CD14-positive monocyte (primary cell): ENCODE results near the gene ATP2B1. TPM values are rescaled to one million over a fixed set of nuclear protein-coding genes. Genes with fewer than 3 reads are reported as not detected.

Experiments used
- DNase-seq, 3 donors: peaks; one replicate each; pipeline ENCODE4 v3.0.0-alpha.2; 2011 to 2022
- H2AFZ ChIP-seq: 2 replicates; pipeline ENCODE4 v1.6.0; 2012; ENCODE audit warnings: mild to moderate bottlenecking, low read depth, low read length, inconsistent platforms; ENCODE audit not compliant: insufficient read depth, poor library complexity, severe bottlenecking
- H3K27ac ChIP-seq, 2 donors: 1 replicate in 1 of 2; 2 replicates in 1 of 2; pipeline ENCODE4 v1.5.1; 2012 to 2013; ENCODE audit warnings: low read length in 2 of 2, control low read depth in 1 of 2, inconsistent platforms in 1 of 2, low read depth in 1 of 2, mild to moderate bottlenecking in 1 of 2
- H3K27me3 ChIP-seq, 2 donors: one replicate each; pipeline versions ENCODE4 v1.6.0 to v1.6.1; 2011 to 2013; ENCODE audit warnings: low read length in 2 of 2; ENCODE audit not compliant: control insufficient read depth in 2 of 2, insufficient read depth in 2 of 2
- H3K36me3 ChIP-seq, 2 donors: replicated peaks in 1 of 2; 1 replicate in 1 of 2; 2 replicates in 1 of 2; pipeline versions ENCODE4 v1.5.1 to v1.6.1; 2012 to 2013; ENCODE audit warnings: low read length in 2 of 2, control low read depth in 1 of 2, inconsistent platforms in 1 of 2, mild to moderate bottlenecking in 1 of 2; ENCODE audit not compliant: insufficient read depth in 2 of 2, control insufficient read depth in 1 of 2
- H3K4me1 ChIP-seq, 2 donors: 1 replicate in 1 of 2; 2 replicates in 1 of 2; pipeline versions ENCODE4 v1.5.1 to v1.6.1; 2012 to 2013; ENCODE audit warnings: low read length in 2 of 2, control low read depth in 1 of 2, inconsistent platforms in 1 of 2, mild to moderate bottlenecking in 1 of 2, moderate library complexity in 1 of 2; ENCODE audit not compliant: insufficient read depth in 2 of 2, control insufficient read depth in 1 of 2
- H3K4me2 ChIP-seq: replicated peaks from 2 replicates; pipeline ENCODE3; 2012; ENCODE audit warnings: low read length, moderate library complexity, mild to moderate bottlenecking; ENCODE audit not compliant: poor library complexity, severe bottlenecking; ENCODE audit errors: extremely low read depth
- H3K4me3 ChIP-seq, 3 experiments: fragments of 200-600 bp in 1 of 3; sonication (generic) in 1 of 3; replicated peaks in 1 of 3; 1 replicate in 2 of 3; 2 replicates in 1 of 3; pipeline ENCODE4 v1.5.1; 2011 to 2013; ENCODE audit warnings: low read length in 3 of 3, mild to moderate bottlenecking in 3 of 3, control low read depth in 2 of 3, low read depth in 2 of 3, inconsistent platforms in 1 of 3, moderate library complexity in 1 of 3
- H3K79me2 ChIP-seq: 2 replicates; pipeline ENCODE4 v1.6.0; 2012; ENCODE audit warnings: mild to moderate bottlenecking, control low read depth, inconsistent platforms, low read length, moderate library complexity; ENCODE audit not compliant: insufficient read depth
- H3K9ac ChIP-seq: 2 replicates; pipeline ENCODE4 v1.6.0; 2017; ENCODE audit warnings: low read length, mild to moderate bottlenecking; ENCODE audit not compliant: insufficient read depth, poor library complexity, severe bottlenecking
- H3K9me3 ChIP-seq, 2 donors: replicated peaks in 1 of 2; 1 replicate in 1 of 2; 2 replicates in 1 of 2; pipeline versions ENCODE4 v1.5.1 to v1.6.1; 2012 to 2013; ENCODE audit warnings: low read length in 2 of 2, control low read depth in 1 of 2; ENCODE audit not compliant: control insufficient read depth in 1 of 2, insufficient read depth in 1 of 2
- H4K20me1 ChIP-seq: 2 replicates; pipeline ENCODE4 v1.6.0; 2012; ENCODE audit warnings: mild to moderate bottlenecking, low read length, control low read depth, moderate library complexity; ENCODE audit not compliant: insufficient read depth
- H3K27ac Mint-ChIP-seq, 7 donors: one replicate each; pipeline ENCODE4 v1.8.0; 2020; ENCODE audit warnings: mild to moderate bottlenecking in 7 of 7, mixed read lengths in 7 of 7, moderate library complexity in 6 of 7, inconsistent platforms in 2 of 7
- H3K27me3 Mint-ChIP-seq, 3 donors: one replicate each; pipeline ENCODE4 v1.8.0; 2021 to 2022; ENCODE audit warnings: low read depth in 3 of 3, mild to moderate bottlenecking in 3 of 3, mixed read lengths in 3 of 3, moderate library complexity in 3 of 3, inconsistent platforms in 1 of 3
- H3K36me3 Mint-ChIP-seq, 2 donors: one replicate each; pipeline ENCODE4 v1.8.0; 2020; ENCODE audit warnings: mixed read lengths in 2 of 2, inconsistent platforms in 1 of 2, mild to moderate bottlenecking in 1 of 2
- H3K4me1 Mint-ChIP-seq: one replicate; pipeline ENCODE4 v1.8.0; 2020; ENCODE audit warnings: mild to moderate bottlenecking, mixed read lengths
- H3K4me3 Mint-ChIP-seq, 2 donors: one replicate each; pipeline ENCODE4 v1.8.0; 2020; ENCODE audit warnings: mild to moderate bottlenecking in 2 of 2, mixed read lengths in 2 of 2, moderate library complexity in 1 of 2
- H3K9me3 Mint-ChIP-seq, 7 donors: one replicate each; pipeline ENCODE4 v1.8.0; 2020 to 2022; ENCODE audit warnings: mixed read lengths in 7 of 7, mild to moderate bottlenecking in 6 of 7, moderate library complexity in 6 of 7, inconsistent platforms in 2 of 7
- CTCF ChIP-seq: fragments of 200-600 bp; IDR thresholded peaks from one replicate; pipeline ENCODE4 v1.8.0; 2022; ENCODE audit warnings: antibody characterized with exemption, mild to moderate bottlenecking
- WGBS: methylation state at CpG from one replicate; pipeline ENCODE4 v1.1.5; 2013; ENCODE audit warnings: missing lambda C conversion rate; ENCODE audit not compliant: insufficient coverage; 5-methylcytosine and 5-hydroxymethylcytosine counted together
- intact Hi-C, 2 donors: fragments of 100-400 bp; cut with micrococcal nuclease; formaldehyde crosslinking; loops; one replicate each; pipeline versions ENCODE4 v1.15.0 to v1.15.1; 2023
- polyA plus RNA-seq, 3 donors: library from polyadenylated mRNA; depleted of rRNA in 1 of 3; unstranded in 2 of 3; stranded (reverse) in 1 of 3; fragments of 300-500 nt in 2 of 3; fragments of >200 nt in 1 of 3; fragmentation: Illumina TruSeq in 2 of 3; gene quantifications; 1 replicate in 2 of 3; 2 replicates in 1 of 3; pipeline ENCODE4 v1.2.3, GENCODE V29; 2012 to 2021

The ATP2B1 gene
- polyA plus RNA-seq, 3 donors: 35.9 to 59.3 (median 53.9) TPM

GRCh38 chr12:89642959-89643358 is 65.7 kb downstream of the ATP2B1 start:
- TF ChIP-seq CTCF: no peak
- Mint-ChIP-seq H3K9me3 (no peaks in the 10 kb centered on the region), H3K36me3 (peaks cover 50 to 62% of the 10 kb centered on the region in 2 donors), H3K4me3 (no peak overlapping the region), H3K27ac (no peak overlapping the region), H3K27me3 (no peaks in the 10 kb centered on the region), H3K4me1 (no peaks in the 10 kb centered on the region)
- Histone ChIP-seq H3K9me3 (no peaks in the 10 kb centered on the region), H3K27me3 (no peaks in the 10 kb centered on the region), H2AFZ (no peak overlapping the region), H3K4me1 (no peaks in the 10 kb centered on the region), H4K20me1 (peaks cover 93% of the 10 kb centered on the region), H3K4me3 (no peak overlapping the region), H3K79me2 (peaks cover 5% of the 10 kb centered on the region), H3K36me3 (peaks cover 21 to 52% of the 10 kb centered on the region in 2 donors), H3K4me2 (no peak overlapping the region), H3K9ac (no peak overlapping the region), H3K27ac (no peak overlapping the region)
- DNase-seq: no peak
- no CpG with 5 or more reads among the region's 5 CpGs for WGBS
- intact Hi-C loops: no loop called here

GRCh38 chr12:89636776-89637160 is 71.9 kb downstream of the ATP2B1 start:
- H3K36me3 ChIP-seq: peaks cover 44 to 68% of the 10 kb centered on the region in 2 donors
- no CpG with 5 or more reads among the region's 1 CpG for WGBS
- H3K36me3 Mint-ChIP-seq: peaks cover 61 to 64% of the 10 kb centered on the region in 2 donors

More at GRCh38 chr12:89636776-89637160, 71.9 kb downstream of the ATP2B1 start:
- Histone ChIP-seq H3K27me3 (no peaks in the 10 kb centered on the region), H4K20me1 (peaks cover 66% of the 10 kb centered on the region), H3K4me2 (no peak overlapping the region), H3K9me3 (no peaks in the 10 kb centered on the region), H3K79me2 (peaks cover 3% of the 10 kb centered on the region), H2AFZ (no peak overlapping the region), H3K27ac (no peak overlapping the region), H3K4me1 (no peaks in the 10 kb centered on the region), H3K4me3 (no peak overlapping the region), H3K9ac (no peak overlapping the region)
- Mint-ChIP-seq H3K4me1 (no peaks in the 10 kb centered on the region), H3K4me3 (no peak overlapping the region), H3K27me3 (no peaks in the 10 kb centered on the region), H3K27ac (peak overlapping the region in 1 of 7 donors; percentile 43), H3K9me3 (no peaks in the 10 kb centered on the region)
- no peak for DNase-seq
- intact Hi-C loops: no loop called here
- no peak for TF ChIP-seq CTCF
